Stimulated activated CD8-positive, alpha-beta memory T cell treated with anti-CD3 and anti-CD28 coated beads, Interleukin-12 subunit alpha, Interleukin-12 subunit beta, amount 100 ng/mL, for 1 hour (primary cell): ENCODE results near the gene INSYN2A.
A peak's percentile ranks its signal among the peaks of the same experiment; 100 is the strongest.

Experiments used
- DNase-seq: peaks from one replicate; pipeline ENCODE4 v3.0.0-alpha.2; 2020; ENCODE audit warnings: low read depth

Gene INSYN2A, protein sequence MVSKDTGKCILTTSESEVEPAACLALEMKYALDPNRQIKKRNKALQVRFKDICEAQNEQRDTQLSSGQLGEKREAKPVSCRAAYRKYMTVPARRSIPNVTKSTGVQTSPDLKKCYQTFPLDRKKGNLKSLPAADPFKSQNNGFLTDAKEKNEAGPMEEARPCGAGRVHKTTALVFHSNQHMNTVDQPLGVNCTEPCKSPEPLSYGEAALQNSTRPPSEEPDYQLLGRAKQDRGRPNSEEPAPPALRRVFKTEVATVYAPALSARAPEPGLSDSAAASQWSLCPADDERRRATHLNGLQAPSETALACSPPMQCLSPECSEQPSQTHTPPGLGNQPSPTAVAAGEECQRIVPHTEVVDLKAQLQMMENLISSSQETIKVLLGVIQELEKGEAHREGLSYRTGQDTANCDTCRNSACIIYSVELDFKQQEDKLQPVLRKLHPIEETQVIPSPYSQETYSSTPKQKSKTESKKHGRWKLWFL

DNA sequence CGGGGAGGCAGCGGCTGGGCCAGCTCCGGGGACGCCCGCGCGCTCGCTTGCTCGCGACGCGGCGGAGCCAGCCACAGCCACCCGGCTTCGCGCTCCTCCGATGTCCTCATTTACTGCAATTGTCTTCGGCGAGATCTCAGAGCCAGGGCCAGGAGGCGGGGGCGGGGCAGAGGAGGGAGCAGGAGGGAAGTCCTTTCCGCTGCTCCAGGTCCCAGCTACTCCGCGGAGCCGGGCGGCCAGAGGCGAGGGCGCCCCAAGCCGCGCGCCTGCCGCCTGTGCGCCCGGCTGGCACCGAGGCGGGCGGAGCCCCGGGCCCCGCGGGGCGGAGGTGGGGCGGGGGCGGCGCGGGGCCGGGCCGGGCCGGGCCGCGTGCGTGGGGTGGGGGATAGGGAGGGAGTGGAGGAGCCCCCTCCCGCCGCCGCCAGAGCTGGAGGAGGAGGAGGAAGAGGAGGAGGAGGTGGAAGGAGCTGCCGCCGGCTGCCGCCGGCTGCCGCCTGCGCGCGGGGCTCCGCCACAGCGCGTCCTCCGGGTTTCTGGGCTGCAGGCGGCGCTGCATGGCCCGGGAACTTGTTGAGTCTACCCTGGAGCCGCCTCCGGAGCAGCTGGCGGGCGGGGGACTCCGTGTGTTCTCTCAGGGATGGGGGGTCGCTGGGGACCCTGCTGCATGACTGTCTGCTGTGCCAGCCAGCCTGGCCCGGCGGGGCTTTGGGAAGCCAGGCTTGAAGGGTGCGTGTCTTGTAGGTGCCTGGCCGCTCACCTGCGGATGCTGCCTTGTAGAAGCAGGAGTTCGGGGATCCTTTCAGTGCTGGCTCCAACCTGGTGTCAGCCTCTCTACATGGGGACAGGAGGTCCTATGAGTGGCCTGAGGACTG is at the start of gene INSYN2A:
Gene INSYN2A (minus strand): TSS at position 310 of the 872 bp plus-strand sequence. CDS start 20,196 bp downstream, outside the sequence.
- no peak for DNase-seq

DNA sequence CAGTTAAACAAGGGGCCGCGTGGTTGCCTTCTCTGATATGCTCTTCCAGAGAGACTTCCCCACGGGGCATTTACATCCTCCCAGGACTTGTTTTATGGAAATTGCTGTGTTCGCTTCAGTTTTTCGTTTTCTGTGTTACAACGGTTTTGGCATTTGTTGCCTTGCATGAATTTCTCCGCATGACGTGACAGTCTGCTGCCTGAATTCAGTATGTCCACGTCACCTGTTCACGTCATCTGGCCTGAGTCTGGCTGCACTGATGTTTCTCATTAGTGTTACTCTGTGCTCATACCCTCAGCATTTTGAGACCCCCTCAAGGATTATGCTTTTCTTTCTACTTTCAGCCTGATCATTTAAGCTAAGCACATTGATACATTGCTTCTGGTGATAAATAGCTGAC is 49.1 kb upstream of the INSYN2A start:
- no peak for DNase-seq

DNA sequence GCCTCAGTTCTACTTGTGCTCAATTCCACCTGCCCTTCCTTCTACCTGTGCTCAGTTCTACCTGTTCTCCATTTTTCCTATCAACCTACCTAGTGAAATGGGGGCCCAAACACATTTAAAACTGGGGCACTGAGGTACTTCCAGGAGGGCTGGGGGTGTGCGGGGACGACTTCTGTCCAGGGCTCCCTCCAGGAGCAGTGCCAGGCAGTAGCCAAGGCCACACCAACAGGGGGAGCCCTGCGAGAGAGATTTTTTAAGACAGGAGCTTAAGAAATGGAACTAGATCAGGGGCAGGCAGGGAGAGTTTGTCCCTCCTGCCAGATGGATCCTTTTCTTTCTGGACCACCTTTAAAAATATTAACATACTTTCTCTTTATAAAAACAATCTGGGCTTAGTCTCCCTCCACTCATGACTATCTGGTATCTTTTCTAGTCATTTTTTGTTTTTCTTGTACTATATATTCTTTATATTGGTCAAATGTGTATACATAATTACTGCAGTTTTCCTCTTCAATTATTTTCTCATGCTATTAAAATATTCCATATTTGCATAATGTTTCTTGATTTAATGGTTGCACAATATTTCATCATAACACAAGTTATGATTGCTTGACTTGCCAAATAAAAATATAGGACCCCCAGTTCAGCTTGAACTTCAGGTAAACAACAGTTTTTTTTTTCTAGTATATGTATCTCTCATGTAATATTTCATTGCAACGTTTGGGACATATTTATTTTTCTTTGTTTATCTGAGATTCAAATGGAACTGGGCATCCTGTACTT is 47.3 kb upstream of the INSYN2A start:
- DNase-seq = peak; percentile 9

DNA sequence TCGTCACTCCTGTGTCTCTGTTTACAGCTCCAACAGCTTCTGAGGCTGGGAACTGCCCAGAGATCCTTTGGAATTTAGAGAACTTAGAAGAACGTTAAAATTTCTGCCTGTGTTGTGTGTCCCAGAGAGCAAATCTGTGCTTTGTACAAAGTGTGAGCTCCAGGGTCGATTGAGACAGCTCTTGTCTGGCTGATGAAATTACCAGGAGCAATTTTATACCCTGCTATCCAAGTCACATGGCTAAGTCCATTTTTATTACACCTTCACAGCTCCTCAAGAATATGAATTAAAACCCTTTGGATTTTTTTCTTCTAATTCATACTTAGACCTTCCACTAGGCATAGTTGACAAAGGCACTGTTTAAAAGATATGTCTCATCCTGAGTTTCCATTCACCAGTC is 46.5 kb upstream of the INSYN2A start:
- DNase-seq = no peak

DNA sequence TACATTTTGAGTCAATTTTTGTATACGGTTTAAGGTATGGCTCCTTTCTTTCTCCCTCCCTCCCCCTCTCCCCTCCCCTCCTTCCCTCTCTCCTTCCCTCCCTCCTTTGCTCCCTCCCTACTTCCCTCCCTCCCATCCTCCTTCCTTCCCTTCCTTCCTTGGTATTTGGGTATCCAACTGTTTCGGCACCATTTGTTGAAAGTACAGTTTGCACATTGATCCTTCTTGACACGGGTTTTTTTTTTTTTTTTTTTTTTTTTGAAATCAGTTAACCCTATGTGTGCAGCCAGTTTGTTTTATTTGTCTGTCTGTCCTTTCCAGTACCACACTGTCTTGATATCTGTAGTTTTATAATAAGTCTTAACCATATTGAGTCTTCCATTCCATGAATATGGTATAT is 39.9 kb upstream of the INSYN2A start:
- no peak for DNase-seq

DNA sequence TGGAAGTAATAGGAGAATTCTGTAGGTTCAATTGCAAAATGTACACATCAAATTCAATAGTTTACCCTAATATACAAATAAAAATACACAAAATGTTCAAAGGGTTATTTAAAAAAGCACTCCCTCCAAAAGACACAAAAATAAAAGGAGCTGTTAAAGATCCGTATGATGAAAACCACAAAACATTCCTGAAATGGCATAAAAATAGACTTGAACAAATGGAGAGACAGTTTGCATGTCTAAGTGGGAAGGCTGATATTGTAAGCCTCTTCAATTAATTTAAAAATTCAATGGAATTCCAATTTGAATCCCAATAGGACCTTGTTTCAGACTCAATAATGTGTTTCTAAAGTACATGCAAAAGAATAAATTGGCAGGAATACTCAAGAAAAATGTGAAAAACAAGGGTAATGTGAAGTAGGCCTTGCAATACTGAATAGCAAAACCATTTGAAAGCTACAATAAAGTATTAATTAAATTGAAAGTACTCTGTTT is 38.0 kb upstream of the INSYN2A start:
- no peak for DNase-seq

DNA sequence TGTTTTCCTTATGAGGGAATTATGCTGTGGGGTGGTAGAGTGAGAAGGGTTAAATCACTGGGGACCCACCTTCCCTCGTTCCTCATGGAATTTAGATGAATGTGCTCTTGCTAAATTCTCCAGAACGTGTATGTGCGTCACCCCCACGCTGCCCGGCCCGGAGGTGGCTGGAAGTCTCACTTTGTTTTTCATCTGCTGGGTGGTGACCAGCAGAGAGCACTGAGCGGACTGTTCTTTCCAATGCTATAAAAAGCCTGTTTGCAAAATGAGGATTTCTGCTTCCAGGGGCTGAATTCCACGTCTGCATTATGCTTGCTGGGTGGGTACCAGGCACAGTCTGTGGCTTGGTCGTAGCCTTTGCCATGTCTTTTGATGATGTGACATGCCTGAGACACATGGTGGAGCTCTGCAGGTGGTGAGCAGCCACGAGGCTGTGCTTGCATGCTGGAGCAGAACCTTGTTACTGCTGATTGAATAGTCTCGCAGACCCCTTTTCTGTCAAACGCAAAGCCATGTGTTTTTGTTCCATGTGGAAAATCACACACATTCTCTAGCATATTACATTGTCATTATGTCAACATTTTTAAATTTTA is 31.9 kb upstream of the INSYN2A start:
- DNase-seq = no peak

DNA sequence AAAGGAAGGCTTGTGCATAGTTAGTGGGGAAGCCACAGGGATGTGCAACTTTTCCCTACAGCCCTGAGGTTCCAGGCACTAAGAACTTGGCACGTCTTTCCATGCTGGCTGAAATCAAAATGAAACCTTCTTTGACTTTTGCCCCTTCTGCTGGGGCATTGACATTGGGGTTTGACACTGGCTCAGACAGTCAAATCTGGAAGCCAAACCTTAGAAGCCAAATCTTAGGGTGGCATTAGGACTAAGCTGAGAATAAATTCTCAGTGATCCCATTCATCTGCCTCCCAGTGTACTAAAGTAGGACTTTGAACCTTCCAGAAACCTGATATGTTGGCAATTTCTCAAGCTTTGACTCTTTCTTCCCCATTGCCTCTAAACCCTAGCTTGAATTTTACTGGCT is 31.3 kb upstream of the INSYN2A start:
- DNase-seq = no peak

DNA sequence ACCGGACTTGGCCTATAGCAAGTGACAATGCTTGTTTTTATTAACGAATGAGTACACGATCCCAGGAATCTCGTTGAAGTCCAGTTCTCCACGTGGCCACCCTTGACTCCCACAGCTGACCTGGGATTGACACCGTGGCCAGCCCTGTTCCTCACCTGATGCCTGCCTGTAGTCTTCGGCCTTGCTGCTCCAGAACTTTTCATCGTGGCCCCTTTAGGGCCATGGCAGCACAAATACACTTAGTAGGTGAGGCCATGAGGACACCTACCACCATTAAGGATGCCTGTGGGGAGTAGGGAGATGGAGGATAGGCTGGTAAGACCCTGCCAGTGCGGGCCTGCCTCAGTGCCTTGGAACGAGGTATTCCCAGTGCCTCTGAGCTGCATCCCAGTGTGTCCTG is 30.6 kb upstream of the INSYN2A start:
- no peak for DNase-seq

DNA sequence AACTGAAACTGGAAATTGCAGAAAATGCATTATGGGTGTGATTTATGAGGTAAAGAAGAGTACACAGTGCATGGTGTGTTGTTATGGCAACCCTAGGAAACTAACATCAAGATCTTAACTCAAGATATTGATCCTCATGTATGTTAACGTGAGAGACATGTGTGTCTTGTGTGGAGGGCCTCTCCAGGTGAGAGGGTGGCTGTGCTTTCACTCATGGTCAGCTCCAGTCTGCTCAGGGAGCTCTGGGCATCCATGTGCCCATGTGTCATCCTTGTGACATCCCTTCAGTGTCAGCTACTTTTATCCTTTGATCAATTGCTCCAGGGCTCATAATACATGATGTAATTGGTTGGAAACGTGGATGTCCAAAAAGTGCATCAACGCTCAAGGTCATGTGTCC is 24.9 kb upstream of the INSYN2A start:
- DNase-seq = no peak

DNA sequence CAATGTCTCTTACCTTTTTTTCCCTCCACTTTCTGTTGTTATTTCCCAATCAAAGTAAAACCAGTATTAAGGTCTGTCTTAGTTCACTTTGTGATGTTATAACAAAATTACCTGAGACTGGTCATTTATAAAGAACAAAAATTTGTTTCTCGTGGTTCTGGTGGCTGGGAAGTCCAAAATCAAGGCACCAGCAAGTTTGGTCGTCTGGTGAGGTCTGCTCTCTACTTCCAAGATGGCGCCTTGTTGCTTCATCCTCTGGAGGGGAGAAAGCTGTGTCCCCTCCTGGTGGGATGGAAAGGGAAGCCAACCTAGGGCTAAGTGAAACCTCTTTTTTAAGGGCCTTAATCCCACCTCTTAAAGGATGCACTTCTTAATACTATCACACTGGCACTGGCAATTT is 22.3 kb upstream of the INSYN2A start:
- no peak for DNase-seq

DNA sequence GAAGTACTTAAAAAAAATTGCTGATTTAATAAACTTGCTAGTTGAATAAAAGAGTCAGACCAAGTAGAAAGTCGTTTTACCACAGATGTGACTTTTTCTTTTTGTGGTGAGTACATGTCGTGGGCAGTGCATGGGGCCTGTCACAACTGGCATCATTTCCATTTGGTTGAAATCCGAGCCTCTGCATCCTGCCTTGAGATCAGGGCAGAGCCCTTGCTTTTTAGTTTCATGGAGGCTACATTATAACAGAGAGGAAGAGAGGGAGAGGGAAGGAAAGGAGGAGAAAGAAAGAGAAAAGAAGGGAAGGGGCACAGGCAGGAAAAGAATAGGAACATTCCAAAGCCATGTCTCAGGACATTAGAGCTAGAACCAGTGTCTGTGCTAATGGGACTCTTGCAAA is 20.4 kb upstream of the INSYN2A start:
- DNase-seq = no peak

DNA sequence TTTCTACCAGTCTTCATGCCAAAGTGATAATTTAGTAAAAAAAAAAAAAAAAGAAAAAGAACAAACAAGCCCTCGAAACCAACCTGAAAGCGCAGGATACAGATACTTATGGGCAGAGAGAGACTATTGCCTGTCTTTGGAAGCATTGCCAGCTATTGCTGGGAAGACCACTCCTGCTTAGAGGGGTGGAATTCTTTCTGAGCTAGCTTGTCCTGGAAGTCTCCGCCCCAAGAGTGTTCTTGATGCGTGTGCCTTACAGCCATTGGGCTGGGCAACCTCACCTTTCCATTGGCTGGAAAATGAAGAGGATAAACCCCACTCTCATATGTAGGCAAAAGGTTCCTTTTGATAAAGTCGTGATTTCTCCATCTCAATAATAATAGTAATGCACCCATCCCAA is 19.9 kb upstream of the INSYN2A start:
- no peak for DNase-seq

DNA sequence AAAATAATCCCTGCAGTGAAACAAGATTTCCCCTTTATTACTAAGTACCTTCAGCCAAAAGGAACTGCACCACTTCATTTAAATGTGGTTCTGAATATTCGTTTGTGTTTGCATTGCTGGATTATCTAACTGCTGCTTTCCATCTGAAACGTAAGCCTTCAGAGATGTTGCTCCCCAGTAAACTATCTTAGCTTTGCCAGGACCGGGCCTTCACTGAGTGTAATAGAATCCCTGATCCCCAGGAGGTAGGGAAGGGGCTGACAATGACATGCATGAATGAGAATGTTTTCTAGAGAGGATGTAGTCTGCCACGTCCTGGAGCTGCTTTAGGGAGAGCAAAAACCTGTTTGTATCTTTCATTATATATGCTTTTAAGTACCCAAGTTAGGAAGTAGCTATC is 19.5 kb upstream of the INSYN2A start:
- DNase-seq = no peak

DNA sequence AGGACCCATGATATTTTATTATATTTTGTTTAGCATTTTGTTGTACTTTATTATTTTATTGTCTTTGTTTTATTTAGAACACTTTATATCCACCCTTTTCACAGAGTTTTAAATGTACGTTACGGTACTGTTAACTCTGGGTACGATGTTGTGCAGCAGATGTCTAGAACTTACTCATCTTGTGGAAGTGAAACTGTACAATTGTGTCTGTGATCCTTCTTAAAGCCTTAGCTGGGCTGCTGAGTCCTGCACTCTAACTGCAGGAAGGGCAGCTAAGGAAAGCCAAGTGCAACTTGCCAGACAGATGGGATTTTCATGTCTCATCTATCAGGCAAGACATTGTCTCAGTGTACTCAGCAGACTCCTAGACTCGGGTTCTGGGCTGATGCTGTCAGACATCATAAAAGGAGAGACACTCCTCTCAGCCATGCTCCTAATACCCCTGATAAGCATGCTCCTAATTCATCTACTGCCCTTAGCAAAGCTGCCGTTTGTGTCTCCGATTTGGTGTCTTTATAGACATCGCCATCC is 14.6 kb upstream of the INSYN2A start:
- DNase-seq = no peak

DNA sequence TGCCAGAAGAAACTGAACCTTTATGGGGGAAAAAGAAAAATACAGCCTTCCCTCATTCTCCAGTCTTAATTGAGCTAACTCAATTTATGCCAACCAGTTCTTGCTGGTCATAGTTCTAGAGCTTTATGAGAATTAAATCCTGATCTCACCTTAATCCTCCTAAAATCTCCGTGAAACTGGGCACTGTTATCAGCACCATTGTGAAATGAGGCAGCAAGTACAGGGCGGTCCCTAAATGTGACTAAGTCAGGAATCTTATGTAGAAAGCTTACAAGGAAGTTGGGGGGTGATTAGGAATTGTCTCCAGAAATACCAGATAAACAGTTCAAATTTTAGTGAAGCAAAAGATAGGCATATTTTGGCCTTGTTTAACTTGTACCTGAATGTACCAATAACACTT is 10.7 kb upstream of the INSYN2A start:
- DNase-seq = no peak

DNA sequence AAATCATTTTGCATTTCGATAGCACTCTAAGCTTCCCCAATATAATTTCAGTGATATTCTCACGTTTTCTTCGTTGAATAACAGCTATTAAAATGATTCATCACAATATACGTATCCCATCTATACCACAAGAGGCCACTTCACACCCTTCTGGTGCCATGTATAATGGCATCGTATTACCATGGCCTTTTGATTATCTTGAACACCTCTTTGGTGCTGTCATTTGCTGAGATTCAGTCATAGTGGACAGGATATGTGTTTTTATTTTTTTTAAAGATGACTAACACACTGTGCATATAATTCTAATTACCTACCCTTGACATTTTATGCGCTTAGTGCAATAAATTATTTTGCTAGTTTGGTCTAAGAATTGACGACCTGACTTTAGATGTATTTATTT is 6.7 kb upstream of the INSYN2A start:
- DNase-seq = no peak

DNA sequence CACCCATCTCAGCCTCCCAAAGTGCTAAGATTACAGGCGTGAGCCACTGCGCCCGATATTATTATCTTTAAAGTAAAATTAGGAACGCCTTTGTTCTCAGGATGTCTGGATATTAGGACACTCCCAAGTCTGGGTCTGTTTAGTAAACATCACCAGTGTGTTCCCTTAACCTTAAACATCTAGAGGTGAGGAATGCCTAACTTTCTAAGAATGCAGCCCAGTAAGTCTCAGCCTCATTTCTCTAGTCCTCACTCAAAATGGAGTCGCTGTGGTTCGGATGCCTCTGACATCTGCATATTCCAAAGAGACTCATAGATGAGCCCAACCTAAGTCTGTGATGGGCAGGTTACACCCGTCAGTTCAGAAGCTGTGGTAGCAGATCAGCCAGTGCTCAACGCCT is 4.3 kb upstream of the INSYN2A start:
- no peak for DNase-seq

DNA sequence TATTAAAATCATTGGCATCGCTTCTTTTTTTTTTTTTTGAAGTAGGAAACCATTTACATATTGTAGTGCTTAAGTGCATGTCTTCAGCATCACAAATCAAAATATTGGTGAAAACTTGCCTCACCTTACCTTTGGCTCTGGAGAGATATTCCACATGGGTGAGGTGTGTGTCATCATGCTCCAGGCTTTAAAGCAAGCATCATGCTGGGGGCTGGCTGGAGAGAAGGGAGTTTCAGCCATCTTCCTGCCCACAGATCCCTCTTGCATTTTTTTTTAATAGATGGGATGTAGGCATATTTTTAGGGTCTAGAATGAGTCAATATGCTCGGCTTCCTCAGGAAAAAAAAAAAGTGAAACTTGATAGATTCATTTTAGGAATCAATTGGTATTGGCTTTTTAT is 2.3 kb upstream of the INSYN2A start:
- DNase-seq = no peak

DNA sequence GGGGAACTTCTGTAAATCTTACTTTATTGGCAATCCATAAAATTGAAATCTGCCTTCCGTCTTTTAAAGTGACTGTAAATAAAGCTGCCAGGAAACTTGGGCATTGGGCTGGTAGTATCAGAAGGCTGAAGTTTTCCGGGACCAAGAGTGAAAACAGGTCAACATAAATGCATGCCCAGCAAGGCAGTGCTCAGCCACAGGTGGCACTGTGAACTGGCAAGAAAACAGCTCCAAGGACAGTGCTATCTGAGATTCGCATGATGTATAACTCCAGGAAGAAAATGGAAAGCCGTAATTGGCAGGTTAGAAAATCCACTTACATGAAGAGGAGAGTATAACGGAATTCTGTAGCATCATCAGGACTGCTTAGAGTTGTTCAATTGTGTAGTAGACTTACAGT is 1.9 kb upstream of the INSYN2A start:
- DNase-seq = no peak

DNA sequence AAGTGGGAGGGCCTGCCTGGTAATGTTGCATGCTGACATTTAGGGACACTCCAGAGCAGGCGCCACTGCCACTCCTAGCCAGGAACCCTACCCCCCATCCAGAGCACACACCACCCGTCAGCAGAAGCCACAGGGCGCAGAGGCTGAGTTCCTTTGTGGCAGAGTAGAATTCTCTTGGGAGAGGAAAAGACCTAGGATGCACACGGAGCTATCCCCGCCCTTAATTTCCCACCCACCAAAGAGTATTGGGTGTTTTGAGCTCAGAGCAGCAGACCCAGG is 702 bp upstream of the INSYN2A start:
- no peak for DNase-seq
